GM19025 (cell line): ENCODE measurements around the gene CBS.
"Not testable (repeated sequence)": the region's sequence is repeated elsewhere in the genome, so short reads cannot be mapped to it uniquely, and the experiment has no call there.

Source experiments
- ATAC-seq: cut with Tn5 transposase; IDR thresholded peaks from one replicate; pipeline ENCODE4 v1.9.1; 2021; ENCODE audit warnings: mild to moderate bottlenecking, low read depth, moderate library complexity; ENCODE audit not compliant: unreplicated experiment

The CBS gene

GRCh38 chr21:43027846-43028731 is 47.5 kb downstream of the CBS start:
- no peak for ATAC-seq

DNA sequence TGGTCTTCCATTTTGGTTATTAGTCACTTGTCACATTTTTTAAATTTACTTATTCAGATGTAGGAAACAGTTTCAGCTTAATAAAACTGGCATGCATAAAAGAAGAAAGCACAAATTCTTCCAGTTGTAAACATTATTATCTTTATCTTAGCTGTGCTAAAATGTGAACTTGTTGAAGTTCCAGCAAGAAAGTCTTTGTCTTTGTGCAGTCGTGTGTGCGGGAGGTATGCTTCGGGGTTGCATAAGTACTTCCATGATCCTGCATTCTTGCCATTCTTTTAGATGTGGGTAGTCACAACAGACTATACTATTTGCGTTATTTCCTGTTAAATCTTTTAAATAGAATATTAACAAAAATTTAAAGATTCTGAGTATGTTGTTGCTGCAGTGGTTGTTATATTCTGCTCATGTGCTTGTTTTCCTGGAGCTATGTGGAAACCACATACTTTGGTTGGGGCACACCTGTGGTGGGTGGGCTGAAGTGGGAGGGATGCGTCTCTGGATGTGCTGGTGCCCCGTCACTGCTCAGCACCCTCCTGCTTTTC is 49.9 kb downstream of the CBS start:
- no peak for ATAC-seq

DNA sequence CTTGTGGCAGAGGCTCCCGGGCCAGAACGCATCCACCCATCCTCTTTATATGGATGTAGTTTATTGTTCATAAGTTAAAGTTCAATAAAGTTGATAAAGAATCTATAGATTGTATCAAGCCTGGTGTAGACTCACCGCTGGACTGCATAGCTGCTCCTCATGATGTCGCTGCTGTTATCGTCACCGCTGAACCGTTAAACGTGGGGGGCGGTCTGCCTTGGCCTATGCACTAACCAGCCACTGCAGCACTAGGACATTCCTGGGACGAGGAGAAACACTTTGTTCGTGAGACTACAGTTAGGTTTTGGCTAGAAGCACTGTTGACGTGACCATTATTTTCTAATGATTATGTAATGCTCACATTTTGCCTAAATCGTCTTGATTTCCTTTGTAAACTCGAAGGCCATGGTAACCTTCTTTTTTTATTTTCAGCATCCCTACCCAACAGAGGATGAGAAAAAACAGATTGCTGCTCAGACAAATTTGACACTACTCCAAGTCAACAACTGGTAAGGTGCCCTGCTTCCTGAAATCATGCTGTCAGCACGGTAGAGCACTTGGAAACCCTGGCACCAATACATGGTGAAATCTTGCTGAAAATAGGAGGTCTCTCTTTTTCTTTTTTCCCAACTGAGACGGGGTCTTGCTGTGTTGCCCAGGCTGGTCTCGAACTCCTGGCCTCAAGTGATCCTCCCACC is 51.0 kb downstream of the CBS start:
- no peak for ATAC-seq

DNA sequence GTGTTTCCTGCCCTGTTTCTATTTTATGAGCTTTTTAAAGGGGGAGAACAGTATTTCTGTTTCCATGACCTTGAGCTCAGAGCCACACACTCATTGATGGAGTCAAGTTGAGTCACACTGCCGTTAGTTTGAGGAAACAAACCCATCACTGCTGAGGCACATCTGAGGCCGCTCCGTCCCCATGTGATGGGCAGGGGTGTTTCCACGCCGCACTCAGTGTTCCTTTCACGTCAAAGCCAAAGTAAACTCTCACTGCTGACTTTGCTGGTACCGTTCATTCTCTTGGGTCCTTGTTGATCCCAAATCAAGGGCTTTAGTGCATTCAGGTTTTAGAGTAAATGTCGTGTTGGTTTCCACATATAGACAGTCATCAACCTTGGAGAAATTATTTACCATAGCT is 52.5 kb downstream of the CBS start:
- ATAC-seq: no peak

- ATAC-seq: no peak
Measured at GRCh38 chr21:43021756-43022600, 53.7 kb downstream of the CBS start.

- no peak for ATAC-seq
Measured at GRCh38 chr21:43021191-43021590, 54.4 kb downstream of the CBS start.

DNA sequence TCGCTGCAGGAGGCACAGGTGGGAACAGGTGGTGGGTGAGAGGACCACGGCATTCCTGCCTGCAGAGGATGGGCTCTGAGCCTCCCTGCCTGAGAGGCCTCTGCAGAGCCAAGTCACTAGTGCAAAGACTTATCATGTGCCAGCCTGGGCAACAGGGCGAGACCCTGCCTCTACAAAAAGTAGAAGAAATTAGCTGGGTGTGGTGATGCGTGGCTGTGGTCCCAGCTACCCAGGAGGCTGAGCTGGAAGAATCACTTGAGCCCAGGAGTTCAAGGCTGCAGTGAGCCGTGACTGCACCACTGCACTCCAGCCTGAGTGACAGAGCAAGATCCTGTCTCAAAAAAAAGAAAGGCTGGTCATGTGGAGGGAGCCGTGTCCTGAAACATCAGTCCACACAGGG is 54.9 kb downstream of the CBS start:
- ATAC-seq: no peak

DNA sequence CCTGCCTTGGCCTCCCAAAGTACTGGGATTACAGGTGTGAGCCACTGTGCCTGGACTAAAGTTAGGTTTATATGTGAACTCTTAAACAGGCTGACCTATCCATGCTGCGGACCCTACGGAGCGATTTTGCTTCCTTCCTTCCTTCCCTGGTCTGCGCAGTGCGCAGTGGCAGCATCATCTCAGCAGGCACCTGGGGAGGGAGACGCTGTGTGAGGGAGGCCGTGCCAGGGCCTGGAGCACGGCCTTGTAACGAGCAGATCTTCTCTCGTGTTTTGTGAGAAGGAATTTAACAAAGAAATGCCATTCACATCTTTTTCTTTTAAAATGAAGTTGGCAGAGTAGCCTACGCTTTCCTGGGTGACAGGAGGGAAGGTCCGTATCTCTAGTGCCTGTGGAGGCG is 55.5 kb downstream of the CBS start:
- ATAC-seq: no peak

- no peak for ATAC-seq
Measured at GRCh38 chr21:43018519-43018918, 57.1 kb downstream of the CBS start.

GRCh38 chr21:43016728-43017127 is 58.9 kb downstream of the CBS start:
- ATAC-seq: no peak

DNA sequence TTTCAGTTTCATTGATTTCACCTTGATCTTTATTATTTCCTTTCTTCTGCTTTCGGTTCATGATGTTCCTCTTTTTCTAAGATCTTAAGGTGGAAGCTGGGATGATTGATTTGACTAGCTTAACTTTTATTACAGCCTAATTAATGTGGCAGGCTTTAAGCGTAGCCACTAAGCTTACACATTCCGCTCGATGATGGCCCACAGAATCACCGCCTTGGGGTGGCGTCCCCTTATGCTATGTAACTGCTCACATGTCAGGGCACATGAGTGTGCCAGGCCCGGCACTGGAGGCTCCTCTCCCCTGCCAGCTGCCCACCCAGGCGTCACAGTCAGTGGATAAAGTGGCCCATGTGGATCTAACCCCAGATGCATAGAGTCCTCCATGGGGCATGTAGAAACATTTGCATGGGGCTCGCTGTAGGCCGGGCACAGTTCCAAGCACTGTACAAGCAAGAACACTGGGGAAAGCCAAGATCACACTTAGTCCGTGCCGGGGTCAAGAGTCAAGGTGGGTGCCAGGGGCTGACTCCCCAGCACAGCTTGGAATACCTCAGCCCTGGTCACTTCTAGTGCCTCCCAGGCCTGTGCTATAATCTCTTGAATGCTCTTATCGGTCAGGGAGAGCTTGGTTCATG is 59.6 kb downstream of the CBS start:
- no peak for ATAC-seq

DNA sequence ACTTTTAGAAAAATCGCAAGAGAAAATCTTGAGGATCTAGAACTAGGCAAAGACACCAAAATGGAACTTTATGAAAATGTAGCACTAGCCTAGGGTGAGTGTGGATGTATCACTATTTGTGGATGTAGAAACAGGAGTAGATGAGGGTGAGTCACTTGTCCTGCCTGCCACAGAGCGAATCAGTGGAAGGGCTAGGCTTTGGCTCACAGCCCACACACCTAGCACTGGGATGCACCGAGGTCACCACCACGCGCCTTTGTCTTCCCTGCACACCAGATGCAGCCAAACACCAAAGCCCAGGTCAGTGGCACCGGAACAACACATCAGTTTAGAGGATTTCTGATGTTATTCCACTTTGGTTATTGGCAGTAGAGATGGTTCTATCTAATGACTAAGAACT is 63.0 kb downstream of the CBS start:
- no peak for ATAC-seq

DNA sequence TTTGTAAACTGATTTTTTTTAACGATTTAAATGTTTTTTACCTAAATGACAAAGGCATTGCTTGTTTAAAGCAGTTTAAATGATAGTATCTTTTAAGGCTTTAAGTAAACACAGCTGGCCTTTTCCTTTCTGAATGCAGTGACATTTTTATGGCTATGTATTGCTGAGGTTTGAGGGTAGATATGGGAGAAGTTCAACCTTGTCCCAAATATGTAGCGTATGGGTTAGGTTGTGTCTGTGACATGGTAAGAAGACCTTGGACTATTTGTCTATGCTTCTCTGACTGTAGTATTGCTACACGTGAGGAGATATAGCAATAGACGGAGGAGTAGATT is 68.8 kb downstream of the CBS start:
- no peak for ATAC-seq

- ATAC-seq: not testable (repeated sequence)
Measured at GRCh38 chr21:43006051-43006873, 69.4 kb downstream of the CBS start.

- ATAC-seq: no peak
Measured at GRCh38 chr21:43005635-43006034, 70.0 kb downstream of the CBS start.

DNA sequence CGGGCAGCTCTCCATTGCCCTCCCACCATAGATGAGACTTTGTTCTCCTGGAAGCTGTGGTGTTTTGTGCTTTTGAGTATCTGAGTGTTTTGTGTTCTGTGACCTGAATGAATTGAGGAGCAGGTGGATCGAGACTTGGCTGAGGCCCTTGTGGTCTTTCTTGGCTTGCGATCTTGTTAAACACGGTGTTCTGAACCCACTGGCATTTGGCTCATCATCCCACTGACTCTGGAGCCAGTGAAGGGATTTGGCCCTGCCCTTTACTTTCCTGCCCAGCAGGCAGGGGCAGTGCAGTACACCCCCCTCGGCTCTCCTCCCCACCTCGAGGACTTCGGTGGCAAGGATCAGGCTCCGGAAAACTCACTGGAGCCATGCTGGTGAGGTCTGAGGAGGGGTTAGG is 70.7 kb downstream of the CBS start:
- ATAC-seq: no peak
